Tongue (tissue), 2 donors: ENCODE measurements around the gene RPS26. TPM values are rescaled to one million over a fixed set of nuclear protein-coding genes. Genes with fewer than 3 reads are reported as not detected.
"Not testable (repeated sequence)": the region's sequence is repeated elsewhere in the genome, so short reads cannot be mapped to it uniquely, and the experiment has no call there.

Experiments used
- DNase-seq: peaks from one replicate; pipeline ENCODE4 v3.0.0-alpha.2; 2015
- total RNA-seq: library from RNA; depleted of rRNA; stranded (reverse); fragments of >200 nt; gene quantifications from one replicate; pipeline ENCODE4 v1.2.3, GENCODE V29; 2014

Gene RPS26
- total RNA-seq, result 541 TPM

- DNase-seq, result peak; percentile 100
Measured at GRCh38 chr12:56041552-56042429, at the start of gene RPS26. TSS of gene RPS26 (plus strand) at chr12:56041918. CDS start at chr12:56042167, 249 bp downstream.

GRCh38 chr12:55993230-55993853 is 48.4 kb upstream of the RPS26 start:
- DNase-seq, result no peak

- DNase-seq, result no peak
Measured at GRCh38 chr12:55995366-55995765, 46.4 kb upstream of the RPS26 start.

GRCh38 chr12:55996201-55996714 is 45.5 kb upstream of the RPS26 start:
- peak; percentile 87 for DNase-seq

GRCh38 chr12:55996715-55997534 is 44.8 kb upstream of the RPS26 start, which contains the start of gene SUOX:
TSS of gene SUOX (plus strand) at chr12:55997276. CDS start at chr12:56002222, 4,946 bp downstream.
- DNase-seq, result peak; percentile 98

- DNase-seq, result no peak
Measured at GRCh38 chr12:55997535-55997859, 44.2 kb upstream of the RPS26 start.

- DNase-seq, result not testable (repeated sequence)
Measured at GRCh38 chr12:55999522-55999921, 42.2 kb upstream of the RPS26 start.

- DNase-seq, result not testable (repeated sequence)
Measured at GRCh38 chr12:55999999-56000540, 41.6 kb upstream of the RPS26 start.

GRCh38 chr12:56001487-56002100 is 40.1 kb upstream of the RPS26 start:
- DNase-seq, result no peak

- DNase-seq, result not testable (repeated sequence)
Measured at GRCh38 chr12:56003376-56003775, 38.3 kb upstream of the RPS26 start.

- no peak for DNase-seq
Measured at GRCh38 chr12:56004211-56004610, 37.5 kb upstream of the RPS26 start.

- peak; percentile 78 for DNase-seq
Measured at GRCh38 chr12:56007564-56008559, 33.9 kb upstream of the RPS26 start.

GRCh38 chr12:56010111-56010570 is 31.6 kb upstream of the RPS26 start:
- no peak for DNase-seq

- DNase-seq, result no peak
Measured at GRCh38 chr12:56011509-56012090, 30.1 kb upstream of the RPS26 start.

- DNase-seq, result no peak
Measured at GRCh38 chr12:56013482-56013881, 28.2 kb upstream of the RPS26 start.

- peak; percentile 25 for DNase-seq
Measured at GRCh38 chr12:56014205-56014604, 27.5 kb upstream of the RPS26 start.

- no peak for DNase-seq
Measured at GRCh38 chr12:56017181-56017580, 24.5 kb upstream of the RPS26 start.

- DNase-seq, result no peak
Measured at GRCh38 chr12:56018356-56018755, 23.4 kb upstream of the RPS26 start.

- peak; percentile 78 for DNase-seq
Measured at GRCh38 chr12:56020423-56021184, 21.1 kb upstream of the RPS26 start, which contains the start of gene IKZF4. TSS of gene IKZF4 (plus strand) at chr12:56021043. CDS start at chr12:56021494, 451 bp downstream.
